IMR-90 (cell line): ENCODE data around the gene ZXDC. TPM values are rescaled to one million over a fixed set of nuclear protein-coding genes. Genes with fewer than 3 reads are reported as not detected.
A peak's percentile ranks its signal among the peaks of the same experiment; 100 is the strongest.

ENCODE experiments used
- ATAC-seq: fragments of 200-7000 bp; cut with Tn5 transposase; 2 replicates; pipeline ENCODE4 v1.9.1; 2020; ENCODE audit warnings: low read depth, mild to moderate bottlenecking, moderate library complexity
- BruUV-seq: library from RNA; stranded (reverse); fragments of 400-500 nt; replicated peaks from 2 replicates; lab custom pipeline; 2021; lab: Mats Ljungman, UMichigan
- CTCF ChIA-PET: fragments of 300-600 bp; formaldehyde crosslinking; extraction: SDS; loops from one replicate; lab custom pipeline; 2021; ENCODE audit warnings: antibody characterized with exemption; lab: Yijun Ruan, JAX
- POLR2A ChIA-PET: fragments of 300-600 bp; sonication (Branson Sonifier 250); formaldehyde crosslinking; loops from one replicate; lab custom pipeline; 2022; ENCODE audit warnings: antibody characterized with exemption; ENCODE audit not compliant: unreplicated experiment; lab: Charles Lee
- DNase-seq: peaks from one replicate; pipeline ENCODE4 v3.0.0; 2013
- H2AFZ ChIP-seq: replicated peaks from 2 replicates; pipeline ENCODE3; 2013; ENCODE audit warnings: low read length, mild to moderate bottlenecking; ENCODE audit not compliant: poor library complexity
- H2AK5ac ChIP-seq: 2 replicates; pipeline ENCODE4 v1.6.1; 2013; ENCODE audit warnings: low read depth, low read length, inconsistent platforms
- H2AK9ac ChIP-seq: replicated peaks from 2 replicates; pipeline ENCODE3; 2013; ENCODE audit warnings: mild to moderate bottlenecking, low read depth, low read length, moderate library complexity; ENCODE audit not compliant: poor library complexity
- H2BK120ac ChIP-seq: 2 replicates; pipeline ENCODE4 v1.6.1; 2013; ENCODE audit warnings: low read depth, low read length, inconsistent platforms
- H2BK15ac ChIP-seq: 3 replicates; pipeline ENCODE4 v1.6.1; 2013; ENCODE audit warnings: low read depth, low read length, inconsistent platforms
- H2BK20ac ChIP-seq: 2 replicates; pipeline ENCODE4 v1.6.1; 2013; ENCODE audit warnings: low read depth, mild to moderate bottlenecking, inconsistent platforms, low read length, moderate library complexity
- H2BK5ac ChIP-seq: 2 replicates; pipeline ENCODE4 v1.6.1; 2013; ENCODE audit warnings: mild to moderate bottlenecking, low read depth, low read length, inconsistent platforms; ENCODE audit not compliant: poor library complexity, severe bottlenecking
- H3K14ac ChIP-seq: replicated peaks from 2 replicates; pipeline ENCODE4 v1.6.1; 2013; ENCODE audit warnings: low read depth, low read length, inconsistent platforms
- H3K18ac ChIP-seq: 2 replicates; pipeline ENCODE4 v1.6.1; 2013; ENCODE audit warnings: low read depth, low read length, control low read depth
- H3K23ac ChIP-seq: 2 replicates; pipeline ENCODE4 v1.6.1; 2013; ENCODE audit warnings: low read depth, low read length, inconsistent platforms
- H3K27ac ChIP-seq: 2 replicates; pipeline ENCODE4 v1.5.1; 2013; ENCODE audit warnings: mild to moderate bottlenecking, control low read depth, low read length; ENCODE audit not compliant: insufficient read depth
- H3K27me3 ChIP-seq: 2 replicates; pipeline ENCODE4 v1.6.1; 2013; ENCODE audit warnings: low read length; ENCODE audit not compliant: control insufficient read depth, insufficient read depth
- H3K36me3 ChIP-seq: 2 replicates; pipeline ENCODE4 v1.6.1; 2013; ENCODE audit warnings: low read length, mixed read lengths; ENCODE audit not compliant: control insufficient read depth, insufficient read depth
- H3K4ac ChIP-seq: 2 replicates; pipeline ENCODE4 v1.6.1; 2013; ENCODE audit warnings: low read depth, low read length, inconsistent platforms
- H3K4me1 ChIP-seq: 2 replicates; pipeline ENCODE4 v1.6.1; 2013; ENCODE audit warnings: low read length, mixed read lengths; ENCODE audit not compliant: control insufficient read depth, insufficient read depth
- H3K4me2 ChIP-seq: 2 replicates; pipeline ENCODE4 v1.6.1; 2013; ENCODE audit warnings: low read depth, mild to moderate bottlenecking, control low read depth, low read length, moderate library complexity
- H3K4me3 ChIP-seq: 2 replicates; pipeline ENCODE4 v1.5.1; 2013; ENCODE audit warnings: low read depth, mild to moderate bottlenecking, control low read depth, low read length, moderate library complexity; ENCODE audit not compliant: insufficient read depth
- H3K56ac ChIP-seq: 2 replicates; pipeline ENCODE4 v1.6.1; 2013; ENCODE audit warnings: low read length, inconsistent platforms; ENCODE audit not compliant: insufficient read depth; ENCODE audit errors: extremely low read depth
- H3K79me1 ChIP-seq, 2 experiments: 2 replicates each; pipeline ENCODE4 v1.6.1; 2013; ENCODE audit warnings: low read length in 2 of 2, inconsistent platforms in 1 of 2, low read depth in 1 of 2
- H3K9ac ChIP-seq: 2 replicates; pipeline ENCODE4 v1.6.1; 2013; ENCODE audit warnings: low read depth, low read length, control low read depth
- H3K9me1 ChIP-seq: 2 replicates; pipeline ENCODE4 v1.6.1; 2013; ENCODE audit warnings: low read length, inconsistent platforms; ENCODE audit not compliant: insufficient read depth
- H3K9me3 ChIP-seq: 2 replicates; pipeline ENCODE4 v1.6.1; 2013; ENCODE audit warnings: low read length; ENCODE audit not compliant: control insufficient read depth, insufficient read depth
- H4K20me1 ChIP-seq: 2 replicates; pipeline ENCODE4 v1.6.1; 2013; ENCODE audit warnings: low read length, inconsistent platforms; ENCODE audit not compliant: insufficient read depth
- H4K5ac ChIP-seq: 2 replicates; pipeline ENCODE4 v1.6.1; 2013; ENCODE audit warnings: mild to moderate bottlenecking, low read depth, low read length, control low read depth
- H4K8ac ChIP-seq, 2 experiments: 2 replicates each; pipeline ENCODE4 v1.6.1; 2013; ENCODE audit warnings: low read depth in 2 of 2, low read length in 2 of 2, control low read depth in 1 of 2, inconsistent platforms in 1 of 2
- H4K91ac ChIP-seq: 2 replicates; pipeline ENCODE4 v1.6.1; 2013; ENCODE audit warnings: low read depth, low read length, inconsistent platforms; ENCODE audit not compliant: insufficient read depth
- BHLHE40 ChIP-seq: fragments of 150-350 bp; IDR thresholded peaks from 2 replicates; pipeline ENCODE4 v1.6.1; 2016; ENCODE audit warnings: mild to moderate bottlenecking, low read depth, low read length
- CEBPB ChIP-seq: IDR thresholded peaks from 2 replicates; pipeline ENCODE4 v1.6.1; 2012; ENCODE audit warnings: low read depth, low read length, improper control_type of control experiment
- FOS ChIP-seq: fragments of 150-350 bp; IDR thresholded peaks from 2 replicates; pipeline ENCODE4 v1.6.1; 2016; ENCODE audit warnings: low read depth, low read length
- RFX5 ChIP-seq: IDR thresholded peaks from 2 replicates; pipeline ENCODE4 v1.8.0; 2012; ENCODE audit warnings: low read depth, mild to moderate bottlenecking, low read length, moderate library complexity
- WGBS, 2 experiments: methylation state at CpG; one replicate each; pipeline versions ENCODE4 v1.1.5 to v1.1.7; 2013; ENCODE audit warnings: missing lambda C conversion rate in 2 of 2; ENCODE audit not compliant: insufficient read length in 1 of 2; ENCODE audit errors: extremely low coverage in 2 of 2; 5-methylcytosine and 5-hydroxymethylcytosine counted together
- dilution Hi-C: fragments of 300-500 bp; cut with HindIII; formaldehyde crosslinking; loops from one replicate; pipeline ENCODE4 v1.14.3; 2018; ENCODE audit warnings: low sequenced_read_pairs; ENCODE audit not compliant: unreplicated experiment
- in situ Hi-C: fragments of 300-500 bp; cut with MboI; formaldehyde crosslinking; loops from 3 replicates; pipeline ENCODE4 v1.14.3; 2019; ENCODE audit warnings: low sequenced_read_pairs, inconsistent platforms, mixed read lengths
- intact Hi-C: fragments of 100-400 bp; cut with micrococcal nuclease; formaldehyde crosslinking; loops from 2 replicates; pipeline ENCODE4 v1.10.0; 2022
- polyA plus RNA-seq, 3 experiments: library from polyadenylated mRNA; depleted of rRNA; stranded (reverse); fragments of >200 nt; gene quantifications; 2 replicates each; pipeline ENCODE4 v1.2.3, GENCODE V29; 2012; ENCODE audit warnings: low replicate concordance in 1 of 3
- total RNA-seq: library from RNA; depleted of rRNA; stranded (reverse); fragments of >200 nt; gene quantifications from 2 replicates; pipeline ENCODE4 v1.2.3, GENCODE V29; 2012
- TF ChIP-seq, protein P1 (sequence below): conservative IDR thresholded peaks from 2 replicates; pipeline ENCODE4 v1.5.1; 2012; ENCODE audit warnings: mild to moderate bottlenecking, low read depth, low read length, improper control_type of control experiment
- TF ChIP-seq, protein P2 (sequence below): fragments of 150-350 bp; IDR thresholded peaks from 2 replicates; pipeline ENCODE4 v1.6.1; 2016; ENCODE audit warnings: low read depth, mild to moderate bottlenecking, low read length, moderate library complexity, borderline replicate concordance

Gene ZXDC
- total and polyA plus RNA-seq, 2 of the 4 experiments (the other 2 are of a cell fraction) = 11.5 to 14.3 TPM

- 0 out of 2 replicates have a peak, but pooled peaks have one; percentile 11 for ATAC-seq
- no peak overlapping the region for H4K8ac ChIP-seq
- H3K4me3 ChIP-seq = no peak overlapping the region
- POLR2A ChIA-PET = no interaction called here
- in situ Hi-C loops = no loop called here
- H2BK20ac ChIP-seq = no peak overlapping the region
- TF ChIP-seq BHLHE40 = no peak
- no peak for TF ChIP-seq CEBPB
- TF ChIP-seq FOS = no peak
- TF ChIP-seq, protein P1, sequence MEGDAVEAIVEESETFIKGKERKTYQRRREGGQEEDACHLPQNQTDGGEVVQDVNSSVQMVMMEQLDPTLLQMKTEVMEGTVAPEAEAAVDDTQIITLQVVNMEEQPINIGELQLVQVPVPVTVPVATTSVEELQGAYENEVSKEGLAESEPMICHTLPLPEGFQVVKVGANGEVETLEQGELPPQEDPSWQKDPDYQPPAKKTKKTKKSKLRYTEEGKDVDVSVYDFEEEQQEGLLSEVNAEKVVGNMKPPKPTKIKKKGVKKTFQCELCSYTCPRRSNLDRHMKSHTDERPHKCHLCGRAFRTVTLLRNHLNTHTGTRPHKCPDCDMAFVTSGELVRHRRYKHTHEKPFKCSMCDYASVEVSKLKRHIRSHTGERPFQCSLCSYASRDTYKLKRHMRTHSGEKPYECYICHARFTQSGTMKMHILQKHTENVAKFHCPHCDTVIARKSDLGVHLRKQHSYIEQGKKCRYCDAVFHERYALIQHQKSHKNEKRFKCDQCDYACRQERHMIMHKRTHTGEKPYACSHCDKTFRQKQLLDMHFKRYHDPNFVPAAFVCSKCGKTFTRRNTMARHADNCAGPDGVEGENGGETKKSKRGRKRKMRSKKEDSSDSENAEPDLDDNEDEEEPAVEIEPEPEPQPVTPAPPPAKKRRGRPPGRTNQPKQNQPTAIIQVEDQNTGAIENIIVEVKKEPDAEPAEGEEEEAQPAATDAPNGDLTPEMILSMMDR = no peak
- TF ChIP-seq RFX5 = no peak
- TF ChIP-seq, protein P2, sequence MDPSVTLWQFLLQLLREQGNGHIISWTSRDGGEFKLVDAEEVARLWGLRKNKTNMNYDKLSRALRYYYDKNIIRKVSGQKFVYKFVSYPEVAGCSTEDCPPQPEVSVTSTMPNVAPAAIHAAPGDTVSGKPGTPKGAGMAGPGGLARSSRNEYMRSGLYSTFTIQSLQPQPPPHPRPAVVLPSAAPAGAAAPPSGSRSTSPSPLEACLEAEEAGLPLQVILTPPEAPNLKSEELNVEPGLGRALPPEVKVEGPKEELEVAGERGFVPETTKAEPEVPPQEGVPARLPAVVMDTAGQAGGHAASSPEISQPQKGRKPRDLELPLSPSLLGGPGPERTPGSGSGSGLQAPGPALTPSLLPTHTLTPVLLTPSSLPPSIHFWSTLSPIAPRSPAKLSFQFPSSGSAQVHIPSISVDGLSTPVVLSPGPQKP = no peak
- no peak overlapping the region for H3K56ac ChIP-seq
- no peak overlapping the region for H3K4ac ChIP-seq
- intact Hi-C loops = no loop called here
- no peaks in the 10 kb centered on the region for H3K79me1 ChIP-seq
- H3K9me1 ChIP-seq = no peaks in the 10 kb centered on the region
- no peak overlapping the region for H3K23ac ChIP-seq
- H3K4me2 ChIP-seq = no peak overlapping the region
- peak overlapping the region; percentile 59 for H2AFZ ChIP-seq
- H3K18ac ChIP-seq = no peak overlapping the region
- no TSS peak for BruUV-seq
- no peak for DNase-seq
- H3K9ac ChIP-seq = no peak overlapping the region
- no peaks in the 10 kb centered on the region for H3K9me3 ChIP-seq
- WGBS, 2 experiments = no CpG with 5 or more reads among the region's 4 CpGs
- H3K27ac ChIP-seq = no peak overlapping the region
- no peak overlapping the region for H2BK120ac ChIP-seq
- no peak overlapping the region for H4K5ac ChIP-seq
- H2BK15ac ChIP-seq = no peak overlapping the region
- H3K36me3 ChIP-seq = no peaks in the 10 kb centered on the region
- CTCF ChIA-PET = no interaction called here
- H2AK5ac ChIP-seq = no peak overlapping the region
- peaks cover 27% of the 10 kb centered on the region; the same call in 1 of the 2 replicates for H3K27me3 ChIP-seq
- no peaks in the 10 kb centered on the region for H3K4me1 ChIP-seq
- dilution Hi-C loops = no loop called here
- H4K20me1 ChIP-seq = no peaks in the 10 kb centered on the region
- H2AK9ac ChIP-seq = no peak overlapping the region
- H2BK5ac ChIP-seq = no peak overlapping the region
- H4K91ac ChIP-seq = no peak overlapping the region
- H3K14ac ChIP-seq = no peak overlapping the region
Observed at GRCh38 chr3:126508564-126508964, 32.9 kb upstream of the ZXDC start.
